GM12872 (cell line): ENCODE results near the gene BCL7C.

ENCODE experiments used
- CTCF ChIP-seq: IDR thresholded peaks from 3 replicates; pipeline ENCODE4 v1.5.1; 2011; ENCODE audit warnings: low read depth, mild to moderate bottlenecking, low read length, moderate library complexity; ENCODE audit not compliant: insufficient read depth

The BCL7C gene

GRCh38 chr16:30930160-30930571, 36.3 kb upstream of the BCL7C start:
- TF ChIP-seq CTCF: no peak

- no peak for TF ChIP-seq CTCF
These were observed 35.3 kb upstream of the BCL7C start for GRCh38 chr16:30929167-30929566.

- no peak for TF ChIP-seq CTCF
These were observed 34.5 kb upstream of the BCL7C start for GRCh38 chr16:30928390-30928789.

- TF ChIP-seq CTCF: no peak
These were observed 34.0 kb upstream of the BCL7C start for GRCh38 chr16:30927789-30928378.

GRCh38 chr16:30926937-30927788, 33.3 kb upstream of the BCL7C start:
- no peak for TF ChIP-seq CTCF

GRCh38 chr16:30925995-30926811, 32.3 kb upstream of the BCL7C start:
- no peak for TF ChIP-seq CTCF

GRCh38 chr16:30925632-30925987, 31.7 kb upstream of the BCL7C start:
- no peak for TF ChIP-seq CTCF
